H1 (cell line): ENCODE measurements around the gene PIP5K1B. TPM values are rescaled to one million over a fixed set of nuclear protein-coding genes. Genes with fewer than 3 reads are reported as not detected.

ENCODE experiments used
- CTCF ChIA-PET: fragments of 300-600 bp; sonication (Branson Sonifier 250); formaldehyde crosslinking; loops from one replicate; lab custom pipeline; 2021; ENCODE audit not compliant: partially characterized antibody; lab: Charles Lee
- POLR2A ChIA-PET: fragments of 300-600 bp; sonication (Branson Sonifier 250); formaldehyde crosslinking; loops from one replicate; lab custom pipeline; 2021; ENCODE audit warnings: inconsistent platforms; ENCODE audit not compliant: partially characterized antibody; lab: Charles Lee
- DNase-seq, 2 experiments: peaks; one replicate each; pipeline versions ENCODE4 v3.0.0 to v3.0.0-alpha.2; 2010 to 2022; ENCODE audit warnings: low spot score in 2 of 2, low read depth in 1 of 2, mixed read lengths in 1 of 2
- FAIRE-seq: peaks from 2 replicates; lab custom pipeline; 2011; peaks lifted over from hg19 to GRCh38; lab: Jason Lieb, UNC
- H2AFZ ChIP-seq: 2 replicates; pipeline ENCODE4 v1.8.1; 2012; ENCODE audit warnings: low read length, inconsistent platforms
- H2AK5ac ChIP-seq: 2 replicates; pipeline ENCODE4 v1.6.1; 2013; ENCODE audit warnings: low read depth, low read length
- H2BK120ac ChIP-seq: replicated peaks from 2 replicates; pipeline ENCODE3; 2013; ENCODE audit warnings: low read depth, low read length, inconsistent platforms
- H2BK12ac ChIP-seq: 2 replicates; pipeline ENCODE4 v1.6.1; 2013; ENCODE audit warnings: low read depth, low read length
- H2BK15ac ChIP-seq: 2 replicates; pipeline ENCODE4 v1.6.1; 2013; ENCODE audit warnings: low read length
- H2BK20ac ChIP-seq: 2 replicates; pipeline ENCODE4 v1.6.1; 2013; ENCODE audit warnings: low read length
- H2BK5ac ChIP-seq: 2 replicates; pipeline ENCODE4 v1.6.1; 2013; ENCODE audit warnings: low read depth, low read length
- H3K14ac ChIP-seq: 2 replicates; pipeline ENCODE4 v1.6.1; 2013; ENCODE audit warnings: inconsistent platforms; ENCODE audit not compliant: insufficient read length
- H3K18ac ChIP-seq: 2 replicates; pipeline ENCODE4 v1.6.1; 2013; ENCODE audit warnings: low read length; ENCODE audit errors: extremely low read depth
- H3K23ac ChIP-seq: 2 replicates; pipeline ENCODE4 v1.6.1; 2013; ENCODE audit warnings: inconsistent platforms; ENCODE audit not compliant: insufficient read length
- H3K23me2 ChIP-seq: 2 replicates; pipeline ENCODE4 v1.6.1; 2013; ENCODE audit warnings: low read depth, low read length
- H3K27ac ChIP-seq: 2 replicates; pipeline ENCODE4 v1.6.1; 2011; ENCODE audit warnings: low read depth, low read length, inconsistent platforms
- H3K27me3 ChIP-seq, 4 experiments: replicated peaks in 1 of 4; 1 replicate in 1 of 4; 2 replicates in 3 of 4; pipeline versions ENCODE4 v1.6.1 to v1.8.1; 2011 to 2013; ENCODE audit warnings: low read length in 3 of 4, mild to moderate bottlenecking in 3 of 4, inconsistent platforms in 2 of 4, mixed read lengths in 2 of 4, moderate library complexity in 1 of 4; ENCODE audit not compliant: control insufficient read depth in 3 of 4, insufficient read depth in 3 of 4; ENCODE audit errors: extremely low read depth in 1 of 4
- H3K36me3 ChIP-seq, 4 experiments: 2 replicates each; pipeline versions ENCODE4 v1.6.1 to v1.8.1; 2011 to 2013; ENCODE audit warnings: mild to moderate bottlenecking in 4 of 4, low read length in 3 of 4, moderate library complexity in 2 of 4, control low read depth in 1 of 4, inconsistent platforms in 1 of 4; ENCODE audit not compliant: insufficient read depth in 4 of 4, control insufficient read depth in 2 of 4
- H3K4ac ChIP-seq: replicated peaks from 2 replicates; pipeline ENCODE3; 2013; ENCODE audit warnings: low read length, low read depth, mixed read lengths, inconsistent platforms; ENCODE audit not compliant: insufficient read length
- H3K4me1 ChIP-seq, 4 experiments: replicated peaks in 1 of 4; 1 replicate in 1 of 4; 2 replicates in 3 of 4; pipeline versions ENCODE4 v1.6.1 to v1.8.1; 2011 to 2013; ENCODE audit warnings: low read length in 3 of 4, inconsistent platforms in 2 of 4, mixed read lengths in 1 of 4; ENCODE audit not compliant: insufficient read depth in 4 of 4, control insufficient read depth in 3 of 4
- H3K4me2 ChIP-seq, 2 experiments: 2 replicates each; pipeline versions ENCODE4 v1.6.1 to v1.8.1; 2011 to 2013; ENCODE audit warnings: low read depth in 2 of 2, low read length in 2 of 2, control low read depth in 1 of 2, inconsistent platforms in 1 of 2, mild to moderate bottlenecking in 1 of 2; ENCODE audit not compliant: insufficient read depth in 1 of 2
- H3K4me3 ChIP-seq, 4 experiments: fragments of 200-600, 300-600 bp in 1 of 4; sonication (generic), shearing (Covaris generic), sonication (Bioruptor Twin) in 1 of 4; 2 replicates each; pipeline versions ENCODE4 v1.5.1 to v1.8.1; 2011 to 2016; ENCODE audit warnings: low read length in 4 of 4, low read depth in 3 of 4, control low read depth in 2 of 4, inconsistent platforms in 2 of 4, mild to moderate bottlenecking in 2 of 4, mixed read lengths in 1 of 4, moderate library complexity in 1 of 4; ENCODE audit not compliant: insufficient read depth in 2 of 4; ENCODE audit errors: extremely low read depth in 1 of 4
- H3K56ac ChIP-seq: replicated peaks from 2 replicates; pipeline ENCODE3; 2013; ENCODE audit warnings: low read depth, mild to moderate bottlenecking, mixed read lengths, low read length, inconsistent platforms; ENCODE audit not compliant: insufficient read length
- H3K79me1 ChIP-seq: 2 replicates; pipeline ENCODE4 v1.6.1; 2013; ENCODE audit warnings: low read depth, low read length, control low read depth
- H3K79me2 ChIP-seq, 2 experiments: 2 replicates each; pipeline versions ENCODE4 v1.6.1 to v1.8.1; 2012 to 2013; ENCODE audit warnings: low read length in 2 of 2, mild to moderate bottlenecking in 2 of 2, inconsistent platforms in 1 of 2; ENCODE audit not compliant: insufficient read depth in 2 of 2, control insufficient read depth in 1 of 2
- H3K9ac ChIP-seq, 4 experiments: replicated peaks in 1 of 4; 1 replicate in 1 of 4; 2 replicates in 3 of 4; pipeline versions ENCODE4 v1.6.1 to v1.8.1; 2011 to 2013; ENCODE audit warnings: low read depth in 3 of 4, low read length in 3 of 4, control low read depth in 2 of 4, mild to moderate bottlenecking in 2 of 4, moderate library complexity in 2 of 4, inconsistent platforms in 1 of 4; ENCODE audit errors: extremely low read depth in 1 of 4
- H3K9me3 ChIP-seq, 2 experiments: 2 replicates each; pipeline versions ENCODE4 v1.6.1 to v1.8.1; 2012 to 2013; ENCODE audit warnings: mild to moderate bottlenecking in 2 of 2, moderate library complexity in 2 of 2, control low read depth in 1 of 2, inconsistent platforms in 1 of 2, low read depth in 1 of 2, low read length in 1 of 2, mixed read lengths in 1 of 2; ENCODE audit not compliant: insufficient read depth in 2 of 2
- H4K20me1 ChIP-seq, 2 experiments: replicated peaks in 1 of 2; 2 replicates each; pipeline versions ENCODE3 to v1.8.1; 2011 to 2013; ENCODE audit warnings: inconsistent platforms in 2 of 2, low read length in 2 of 2, mild to moderate bottlenecking in 1 of 2; ENCODE audit not compliant: insufficient read depth in 2 of 2, control insufficient read depth in 1 of 2
- H4K5ac ChIP-seq: 2 replicates; pipeline ENCODE4 v1.6.1; 2013; ENCODE audit warnings: low read length, low read depth, mixed read lengths, inconsistent platforms; ENCODE audit not compliant: insufficient read length
- H4K8ac ChIP-seq: 2 replicates; pipeline ENCODE4 v1.8.0; 2013; ENCODE audit warnings: mild to moderate bottlenecking, moderate library complexity, low read length, inconsistent platforms; ENCODE audit not compliant: insufficient read depth; ENCODE audit errors: extremely low read depth
- H4K91ac ChIP-seq: replicated peaks from 2 replicates; pipeline ENCODE3; 2013; ENCODE audit warnings: low read length, mixed read lengths, inconsistent platforms; ENCODE audit not compliant: insufficient read length
- GTF2F1 ChIP-seq: IDR thresholded peaks from 2 replicates; pipeline ENCODE4 v1.6.1; 2012; ENCODE audit warnings: low read depth, low read length, improper control_type of control experiment, borderline replicate concordance
- TBP ChIP-seq: IDR thresholded peaks from 2 replicates; pipeline ENCODE4 v1.6.1; 2011; ENCODE audit warnings: low read depth, low read length, improper control_type of control experiment
- WGBS, 2 experiments: shearing (Covaris generic) in 1 of 2; methylation state at CpG; one replicate each; pipeline versions ENCODE4 v1.1.6 to v1.1.7; 2013 to 2015; ENCODE audit warnings: low lambda C conversion rate in 2 of 2, mixed read lengths in 2 of 2, inconsistent platforms in 1 of 2, low coverage in 1 of 2, missing lambda C conversion rate in 1 of 2; ENCODE audit not compliant: insufficient replicate concordance in 2 of 2, insufficient coverage in 1 of 2, insufficient read length in 1 of 2; ENCODE audit errors: extremely low coverage in 1 of 2, missing lambda C conversion rate in 1 of 2; 5-methylcytosine and 5-hydroxymethylcytosine counted together
- polyA plus RNA-seq, 7 experiments: library from polyadenylated mRNA; depleted of rRNA in 3 of 7; stranded (reverse) in 5 of 7; unstranded in 2 of 7; fragments of >200 nt in 5 of 7; fragments of 200-250 nt in 2 of 7; gene quantifications; 1 replicate in 5 of 7; 2 replicates in 1 of 7; 4 replicates in 1 of 7; pipeline versions ENCODE4 v1.2.1 to v1.2.3, GENCODE V29; 2011 to 2013; ENCODE audit warnings: missing spikeins in 2 of 7, mixed read lengths in 2 of 7
- total RNA-seq: library from RNA; stranded (reverse); fragmentation: NEBNext Ultra II Directional; extraction: Animal tissue kit (Norgen Biotek cat#: 25700); gene quantifications from 2 replicates; pipeline ENCODE4 v1.2.1, GENCODE V29; 2021

PIP5K1B gene
- total and polyA plus RNA-seq, 2 of the 8 experiments (the other 6 are each of a cell fraction or from before 2014, with no cell fraction given): 4.7 to 7.7 TPM

DNA sequence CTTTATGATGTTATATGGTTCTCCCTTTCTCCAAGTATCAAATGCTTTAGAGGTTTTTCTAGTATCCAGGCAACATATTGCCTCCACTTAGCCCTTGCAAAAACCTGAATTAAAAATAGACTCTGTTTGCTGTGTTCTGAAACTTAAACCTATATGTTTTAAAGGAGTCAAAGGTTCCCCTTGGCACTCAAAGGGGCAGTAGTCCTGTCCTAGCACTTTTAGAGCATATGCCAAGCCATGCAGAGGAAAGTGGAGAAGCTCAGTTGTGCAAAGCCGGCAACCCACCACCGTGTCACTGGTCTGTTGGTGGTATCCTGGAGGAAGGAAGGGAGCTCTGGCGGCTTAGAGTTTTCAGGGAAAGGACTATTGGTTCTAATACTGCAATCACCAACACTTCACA is 154.3 kb downstream of the PIP5K1B start:
- Histone ChIP-seq H2BK20ac (no peak overlapping the region), H2BK15ac (no peak overlapping the region; the same call in 1 of the 2 replicates), H3K9ac (no peak overlapping the region), H4K5ac (no peak overlapping the region), H2BK12ac (no peak overlapping the region), H2BK5ac (no peak overlapping the region), H3K4me1 (peaks cover 0 to 4% (median 0%) of the 10 kb centered on the region in 4 experiments; a peak in 1 of 7 replicates), H3K36me3 (no peaks in the 10 kb centered on the region), H3K79me1 (no peaks in the 10 kb centered on the region), H3K79me2 (no peaks in the 10 kb centered on the region), H3K27me3 (no peaks in the 10 kb centered on the region; a peak in 1 of 7 replicates), H3K23me2 (no peaks in the 10 kb centered on the region), H3K23ac (no peak overlapping the region), H4K91ac (no peak overlapping the region), H3K9me3 (no peaks in the 10 kb centered on the region), H3K27ac (no peak overlapping the region), H4K20me1 (no peaks in the 10 kb centered on the region), H2BK120ac (no peak overlapping the region), H3K18ac (no peak overlapping the region), H3K14ac (no peak overlapping the region), H3K4me3 (no peak overlapping the region), H3K56ac (no peak overlapping the region), H2AFZ (no peak overlapping the region), H4K8ac (no peak overlapping the region), H3K4ac (no peak overlapping the region), H2AK5ac (no peak overlapping the region), H3K4me2 (no peak overlapping the region)
- TF ChIP-seq GTF2F1: no peak
- no peak for TF ChIP-seq TBP
- no peak for DNase-seq
- CTCF ChIA-PET: interaction anchor here (1.1 to 1.9 kb wide), 3 partner anchors 10 to 14 kb away, joined by 4 to 7 read pairs (median 5); no protein-coding TSS in a partner anchor
- FAIRE-seq: peak; percentile 28
- WGBS, 2 experiments: 63% methylated on average over 3 of the region's 3 CpGs; no CpG with 5 or more reads in 1 of the 2 experiments
- POLR2A ChIA-PET: interaction anchor here (1.2 kb wide), 1 partner anchor 13 kb away, joined by 3 read pairs; no protein-coding TSS in a partner anchor
